Testis (tissue), 2 donors: Measurements from ENCODE around the gene CISD1.

Source experiments
- POLR2A ChIP-seq: fragments of 450-650 bp; IDR thresholded peaks from one replicate; pipeline ENCODE4 v1.6.1; 2017; ENCODE audit warnings: antibody characterized with exemption, mild to moderate bottlenecking, moderate library complexity
- TF ChIP-seq, protein P1 (sequence below), 3 experiments: fragments of 450-650 bp in 2 of 3; fragments of 200-600 bp in 1 of 3; sonication (generic) in 1 of 3; IDR thresholded peaks; one replicate each; pipeline ENCODE4 v1.5.1; 2016 to 2019; ENCODE audit warnings: antibody characterized with exemption in 3 of 3, mild to moderate bottlenecking in 2 of 3, moderate library complexity in 1 of 3

DNA sequence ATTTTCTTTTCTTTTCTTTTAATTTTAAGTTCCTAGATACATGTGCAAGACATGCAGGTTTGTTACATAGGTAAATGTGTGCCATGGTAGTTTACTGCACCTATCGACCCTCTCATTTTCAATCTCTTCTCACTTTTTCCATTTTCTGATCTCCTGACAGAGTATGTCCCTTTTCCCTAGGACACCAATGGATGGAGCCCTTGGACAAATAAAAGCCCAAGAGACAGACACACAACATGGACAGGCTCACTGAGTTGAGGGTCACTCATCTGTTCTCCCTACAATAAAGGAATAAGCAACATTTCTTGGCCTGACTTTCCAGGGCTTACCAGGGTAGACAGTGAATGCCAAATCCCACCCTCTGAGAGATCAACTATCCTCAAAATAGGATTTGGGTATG lies 50.6 kb downstream of the CISD1 start:
- TF ChIP-seq, protein P1, sequence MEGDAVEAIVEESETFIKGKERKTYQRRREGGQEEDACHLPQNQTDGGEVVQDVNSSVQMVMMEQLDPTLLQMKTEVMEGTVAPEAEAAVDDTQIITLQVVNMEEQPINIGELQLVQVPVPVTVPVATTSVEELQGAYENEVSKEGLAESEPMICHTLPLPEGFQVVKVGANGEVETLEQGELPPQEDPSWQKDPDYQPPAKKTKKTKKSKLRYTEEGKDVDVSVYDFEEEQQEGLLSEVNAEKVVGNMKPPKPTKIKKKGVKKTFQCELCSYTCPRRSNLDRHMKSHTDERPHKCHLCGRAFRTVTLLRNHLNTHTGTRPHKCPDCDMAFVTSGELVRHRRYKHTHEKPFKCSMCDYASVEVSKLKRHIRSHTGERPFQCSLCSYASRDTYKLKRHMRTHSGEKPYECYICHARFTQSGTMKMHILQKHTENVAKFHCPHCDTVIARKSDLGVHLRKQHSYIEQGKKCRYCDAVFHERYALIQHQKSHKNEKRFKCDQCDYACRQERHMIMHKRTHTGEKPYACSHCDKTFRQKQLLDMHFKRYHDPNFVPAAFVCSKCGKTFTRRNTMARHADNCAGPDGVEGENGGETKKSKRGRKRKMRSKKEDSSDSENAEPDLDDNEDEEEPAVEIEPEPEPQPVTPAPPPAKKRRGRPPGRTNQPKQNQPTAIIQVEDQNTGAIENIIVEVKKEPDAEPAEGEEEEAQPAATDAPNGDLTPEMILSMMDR (IDR thresholded peaks at IDR 0.05), result no peak
- no peak for TF ChIP-seq POLR2A
